Heart left ventricle (tissue), 16 donors: ENCODE results near the gene SNX24. TPM values are rescaled to one million over a fixed set of nuclear protein-coding genes. Genes with fewer than 3 reads are reported as not detected.

ENCODE experiments used
- ATAC-seq, 4 donors: fragments of 200-7000 bp; cut with Tn5 transposase; one replicate each; pipeline ENCODE4 v1.9.1; 2020 to 2022; ENCODE audit warnings: moderate library complexity in 4 of 4, mild to moderate bottlenecking in 3 of 4, moderate number of reproducible peaks in 1 of 4
- DNase-seq, 5 donors: peaks; one replicate each; pipeline ENCODE4 v3.0.0-alpha.2; 2020
- H3K27ac ChIP-seq, 12 donors: fragments of 200-600 bp; sonication (generic) in 4 of 12; one replicate each; pipeline versions ENCODE4 v1.5.0 to v1.8.0; 2016 to 2022; ENCODE audit warnings: mild to moderate bottlenecking in 2 of 12
- H3K27me3 ChIP-seq, 9 donors: fragments of 200-600 bp; sonication (generic) in 2 of 9; one replicate each; pipeline versions ENCODE4 v1.5.1 to v1.8.0; 2016 to 2022; ENCODE audit warnings: mild to moderate bottlenecking in 3 of 9
- H3K36me3 ChIP-seq, 9 donors: fragments of 200-600 bp; sonication (generic) in 2 of 9; one replicate each; pipeline versions ENCODE4 v1.5.0 to v1.8.0; 2018 to 2022; ENCODE audit warnings: mild to moderate bottlenecking in 2 of 9
- H3K4me1 ChIP-seq, 12 donors: fragments of 200-600 bp; sonication (generic) in 4 of 12; one replicate each; pipeline versions ENCODE4 v1.5.0 to v1.8.0; 2016 to 2022; ENCODE audit warnings: mild to moderate bottlenecking in 3 of 12
- H3K4me3 ChIP-seq, 12 donors: fragments of 200-600 bp; sonication (generic) in 4 of 12; one replicate each; pipeline versions ENCODE4 v1.5.0 to v1.8.0; 2017 to 2022; ENCODE audit warnings: mild to moderate bottlenecking in 9 of 12, moderate library complexity in 4 of 12
- H3K9me3 ChIP-seq, 12 donors: fragments of 200-600 bp; sonication (generic) in 4 of 12; one replicate each; pipeline versions ENCODE4 v1.5.0 to v1.8.0; 2016 to 2022; ENCODE audit warnings: mild to moderate bottlenecking in 1 of 12
- CTCF ChIP-seq, 12 donors: fragments of 200-600 bp; sonication (generic) in 4 of 12; IDR thresholded peaks; one replicate each; pipeline versions ENCODE4 v1.5.0 to v1.8.0; 2018 to 2022; ENCODE audit warnings: antibody characterized with exemption in 12 of 12, mild to moderate bottlenecking in 5 of 12
- POLR2A ChIP-seq, 2 donors: fragments of 450-650 bp; IDR thresholded peaks; one replicate each; pipeline ENCODE4 v1.6.1; 2017; ENCODE audit warnings: antibody characterized with exemption in 2 of 2, mild to moderate bottlenecking in 2 of 2, moderate library complexity in 2 of 2
- WGBS, 4 donors: extraction: QIAGEN DNeasy Blood & Tissue Kit in 2 of 4; methylation state at CpG; one replicate each; pipeline versions ENCODE4 v1.1.5 to v1.1.7; 2013 to 2018; 5-methylcytosine and 5-hydroxymethylcytosine counted together
- intact Hi-C, 10 donors: fragments of 100-400 bp; cut with DNase I; formaldehyde crosslinking; loops; one replicate each; pipeline versions ENCODE4 v1.11.1 to v1.14.2; 2022
- polyA plus RNA-seq, 2 donors: library from polyadenylated mRNA; stranded (reverse); fragments of 200-250 nt; gene quantifications; one replicate each; pipeline ENCODE4 v1.2.3, GENCODE V29; 2013
- total RNA-seq, 9 donors: library from RNA; depleted of rRNA in 2 of 9; stranded (reverse); fragments of >200 nt in 2 of 9; fragmentation: NEBNext Ultra II Directional in 3 of 9; extraction: Animal tissue kit (Norgen Biotek cat#: 25700) in 3 of 9; gene quantifications; one replicate each; pipeline versions ENCODE4 v1.1.0 to v1.2.4, GENCODE V29; 2016 to 2023
- donor health status: ischemic (EF 13 %, LVEDD 7.1; RV severe dilation, severe dysfunction).
- donor health status: healthy with polysubstance abuse.
- donor health status: DM: no; HTN: yes; CAD: no.
- donor health status: DM: no; HTN: no; CAD: no.
- donor health status: ischemic (EF 25% LVEDD 6.9; RV normal size, moderate dysfunction).
- donor health status: ischemic (EF 25% LVEDD 5.7; RV mildly dilated, moderate dysfunction).
- donor health status: healthy.
- donor health status: DM: yes; HTN: yes; CAD: no.
- donor health status: ischemic (EF 35%, LVEDD 5.7; RV mildly dilated, moderate dysfunction).
- donor health status: nonischemic (EF 11% LVEDD 7.7; RV severe dilation, severe dysfunction).
- donor health status: DM: yes; HTN: yes; CAD: no.
- donor health status: PGD.
- donor health status: ischemic (EF 29% LVEDD 5.4; RV normal size, mild dysfunction).
- donor health status: nonischemic (EF 23%, LVEDD 6.1; RV moderate dilation, normal function).

Gene SNX24
- total and polyA plus RNA-seq, 11 donors, result 10.0 to 21.2 (median 14.8) TPM

DNA sequence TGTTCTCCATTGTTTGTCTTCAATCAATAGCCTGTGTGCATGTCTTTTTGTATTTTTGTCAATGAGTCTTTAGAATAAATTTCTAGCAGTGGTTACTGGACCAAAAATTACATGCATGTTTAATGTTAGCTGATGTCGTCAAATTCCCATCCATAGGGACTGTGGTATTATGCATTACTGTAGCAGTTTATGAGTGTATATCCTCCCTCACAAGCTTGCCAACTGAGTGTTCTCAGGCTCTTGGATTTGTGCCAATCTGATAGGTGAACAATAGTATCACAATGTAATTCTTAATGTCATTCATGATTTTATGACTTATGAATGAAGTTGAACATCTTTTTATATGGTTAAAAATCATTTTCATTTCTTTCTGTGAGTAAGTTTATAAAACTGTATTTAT is 13.0 kb downstream of the SNX24 start:
- ATAC-seq, result no peak
- intact Hi-C loops, result no loop called here
- Histone ChIP-seq H3K27me3 (no peaks in the 10 kb centered on the region), H3K9me3 (peaks cover 0 to 3% (median 0%) of the 10 kb centered on the region in 12 donors), H3K4me3 (no peak overlapping the region), H3K36me3 (peaks cover 0 to 8% (median 0%) of the 10 kb centered on the region in 9 donors), H3K4me1 (peaks cover 0 to 5% (median 0%) of the 10 kb centered on the region in 12 donors), H3K27ac (no peak overlapping the region)
- WGBS, 4 donors, result 57 to 74% (median 64%) methylated on average over 1 of the region's 1 CpG
- no peak for DNase-seq
- TF ChIP-seq POLR2A (IDR thresholded peaks at IDR 0.05), result no peak

- peaks cover 0 to 10% (median 0%) of the 10 kb centered on the region in 9 donors for H3K36me3 ChIP-seq
- DNase-seq, result no peak
- intact Hi-C loops, result no loop called here
- no peak overlapping the region for H3K4me3 ChIP-seq
- H3K4me1 ChIP-seq, result peaks cover 0 to 2% (median 0%) of the 10 kb centered on the region in 12 donors
- TF ChIP-seq POLR2A (IDR thresholded peaks at IDR 0.05) (no peak), CTCF (IDR thresholded peaks at IDR 0.05) (no peak)
- no peaks in the 10 kb centered on the region for H3K9me3 ChIP-seq
- no peak for ATAC-seq
- 42 to 66% (median 55%) methylated on average over 2 of the region's 2 CpGs for WGBS, 4 donors
- no peak overlapping the region for H3K27ac ChIP-seq
- H3K27me3 ChIP-seq, result no peaks in the 10 kb centered on the region
Measured at GRCh38 chr5:122863240-122863639, 17.8 kb downstream of the SNX24 start.

GRCh38 chr5:122863721-122864120 is 18.3 kb downstream of the SNX24 start:
- TF ChIP-seq CTCF (IDR thresholded peaks at IDR 0.05) (no peak), POLR2A (IDR thresholded peaks at IDR 0.05) (no peak)

GRCh38 chr5:122864400-122864799 is 19.0 kb downstream of the SNX24 start:
- Histone ChIP-seq H3K4me1 (no peaks in the 10 kb centered on the region), H3K36me3 (peaks cover 0 to 12% (median 0%) of the 10 kb centered on the region in 9 donors), H3K27me3 (no peaks in the 10 kb centered on the region), H3K4me3 (no peak overlapping the region), H3K27ac (no peak overlapping the region), H3K9me3 (no peaks in the 10 kb centered on the region)
- no peak for DNase-seq
- no peak for ATAC-seq
- WGBS, 4 donors, result 90 to 93% (median 92%) methylated on average over 6 of the region's 6 CpGs
- TF ChIP-seq CTCF (IDR thresholded peaks at IDR 0.05) (no peak), POLR2A (IDR thresholded peaks at IDR 0.05) (no peak)
- intact Hi-C loops, result no loop called here

More at GRCh38 chr5:122863721-122864120, 18.3 kb downstream of the SNX24 start:
- DNase-seq (no peak), ATAC-seq (no peak)
- Histone ChIP-seq H3K27me3 (no peaks in the 10 kb centered on the region), H3K36me3 (peaks cover 0 to 10% (median 0%) of the 10 kb centered on the region in 9 donors), H3K4me3 (no peak overlapping the region), H3K4me1 (no peaks in the 10 kb centered on the region), H3K27ac (no peak overlapping the region), H3K9me3 (no peaks in the 10 kb centered on the region)
- 95 to 100% (median 98%) methylated on average over 4 of the region's 4 CpGs for WGBS, 4 donors
- intact Hi-C loops, result no loop called here

DNA sequence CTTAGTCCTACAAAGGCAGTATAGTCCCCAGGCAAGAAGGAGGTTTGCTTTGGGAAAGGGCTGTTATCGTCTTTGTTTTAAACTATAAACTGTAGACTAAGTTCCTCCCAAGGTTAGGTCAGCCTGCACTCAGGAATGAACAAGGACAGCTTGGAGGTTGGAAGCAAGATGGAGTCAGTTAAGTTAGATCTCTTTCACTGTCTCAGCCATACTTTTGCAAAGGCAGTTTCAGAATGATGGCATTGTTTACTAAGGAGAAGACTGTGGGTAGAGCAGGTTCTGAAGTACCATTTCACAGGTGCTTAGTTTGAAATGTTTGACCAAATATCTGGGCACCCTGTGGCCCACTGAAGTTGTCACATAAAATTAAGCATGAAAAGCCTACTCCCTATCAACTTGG is 19.4 kb downstream of the SNX24 start:
- H3K4me3 ChIP-seq, result no peak overlapping the region
- DNase-seq (no peak), ATAC-seq (no peak)
- peaks cover 0 to 12% (median 0%) of the 10 kb centered on the region in 9 donors for H3K36me3 ChIP-seq
- no peaks in the 10 kb centered on the region for H3K9me3 ChIP-seq
- no peaks in the 10 kb centered on the region for H3K27me3 ChIP-seq
- TF ChIP-seq CTCF (IDR thresholded peaks at IDR 0.05) (no peak), POLR2A (IDR thresholded peaks at IDR 0.05) (no peak)
- intact Hi-C loops, result no loop called here
- H3K27ac ChIP-seq, result no peak overlapping the region
- WGBS, 4 donors, result 93 to 97% (median 94%) methylated on average over 1 of the region's 1 CpG
- H3K4me1 ChIP-seq, result no peaks in the 10 kb centered on the region
